Mammary epithelial cell (primary cell): ENCODE measurements around the gene KIF7.

ENCODE experiments used
- CTCF ChIP-seq, 2 donors: IDR thresholded peaks in 1 of 2; conservative IDR thresholded peaks in 1 of 2; 2 replicates each; pipeline ENCODE4 v1.5.1; 2011 to 2012; ENCODE audit warnings: inconsistent platforms in 2 of 2, low read length in 2 of 2, mild to moderate bottlenecking in 2 of 2, control low read depth in 1 of 2, low read depth in 1 of 2; ENCODE audit not compliant: insufficient read depth in 1 of 2; ENCODE audit errors: extremely low read depth in 1 of 2
- EZH2 ChIP-seq: IDR thresholded peaks from 2 replicates; pipeline ENCODE4 v1.6.1; 2012; ENCODE audit warnings: low read length, inconsistent platforms, borderline replicate concordance

GRCh38 chr15:89664441-89665350 lies 9.4 kb upstream of the KIF7 start:
- TF ChIP-seq EZH2, result no peak
- TF ChIP-seq CTCF (conservative IDR thresholded peaks at IDR 0.05 in 1 of 2, IDR thresholded peaks at IDR 0.05 in 1 of 2; ENCODE audit: extremely low read depth in 1 of 2, insufficient read depth in 1 of 2, low read depth in 1 of 2, low read length in 2 of 2), result no peak
